Omental fat pad (tissue), 4 donors: ENCODE results near the gene SCGB1D1. TPM values are rescaled to one million over a fixed set of nuclear protein-coding genes. Genes with fewer than 3 reads are reported as not detected.

Experiments used
- ATAC-seq: fragments of 150-250 bp; one replicate; pipeline ENCODE4 v1.9.1; 2016; ENCODE audit warnings: mild to moderate bottlenecking, moderate library complexity; ENCODE audit not compliant: low FRiP score
- DNase-seq: peaks from one replicate; pipeline ENCODE4 v3.0.0-alpha.2; 2019; ENCODE audit warnings: low spot score
- CTCF ChIP-seq, 3 donors: fragments of 450-650 bp; IDR thresholded peaks; one replicate each; pipeline ENCODE4 v1.5.1; 2016 to 2017; ENCODE audit warnings: antibody characterized with exemption in 3 of 3, mild to moderate bottlenecking in 3 of 3, moderate library complexity in 2 of 3
- total RNA-seq, 4 donors: library from RNA; depleted of rRNA; stranded (reverse); fragments of >200 nt; gene quantifications; one replicate each; pipeline ENCODE4 v1.1.0, GENCODE V29; 2016

The SCGB1D1 gene
- total RNA-seq: not detected

GRCh38 chr11:62190011-62190410 is at the start of gene SCGB1D1:
Gene SCGB1D1, plus strand, starts transcription at chr11:62190216. Its CDS starts 69 bp downstream, at chr11:62190285.
- DNase-seq: no peak
- no peak for ATAC-seq
- TF ChIP-seq CTCF (IDR thresholded peaks at IDR 0.05): no peak

- no peak for TF ChIP-seq CTCF (IDR thresholded peaks at IDR 0.05)
- no peak for ATAC-seq
- DNase-seq: no peak
These were observed 49.5 kb upstream of the SCGB1D1 start for GRCh38 chr11:62140304-62141110.

GRCh38 chr11:62141111-62142042 is 48.6 kb upstream of the SCGB1D1 start:
- ATAC-seq: no peak
- no peak for DNase-seq
- TF ChIP-seq CTCF (IDR thresholded peaks at IDR 0.05): no peak

GRCh38 chr11:62142043-62142375 is 48.0 kb upstream of the SCGB1D1 start:
- DNase-seq (no peak), ATAC-seq (no peak)
- TF ChIP-seq CTCF (IDR thresholded peaks at IDR 0.05): no peak

GRCh38 chr11:62142921-62143320 is 47.1 kb upstream of the SCGB1D1 start:
- DNase-seq: no peak
- no peak for ATAC-seq
- TF ChIP-seq CTCF (IDR thresholded peaks at IDR 0.05): no peak

GRCh38 chr11:62143727-62144126 is 46.3 kb upstream of the SCGB1D1 start:
- DNase-seq (no peak), ATAC-seq (no peak)
- no peak for TF ChIP-seq CTCF (IDR thresholded peaks at IDR 0.05)
